Measurements from ENCODE around the gene CCDC69. TPM values are rescaled to one million over a fixed set of nuclear protein-coding genes. Genes with fewer than 3 reads are reported as not detected.
A peak's percentile ranks its signal among the peaks of the same experiment; 100 is the strongest.

Gene CCDC69
- total RNA-seq, 4 donors from 2014 or later = 204 to 317 (median 256) TPM

- 38% methylated on average over 1 of the region's 1 CpG; no CpG with 5 or more reads in 1 of the 2 donors for WGBS, 2 donors (ENCODE audit: low coverage in 1 of 2)
- Histone ChIP-seq H3K4me3 (no peak overlapping the region), H3K9me3 (no peaks in the 10 kb centered on the region), H3K36me3 (peaks cover 5 to 88% of the 10 kb centered on the region in 2 donors), H3K4me1 (no peaks in the 10 kb centered on the region), H3K27ac (no peak overlapping the region), H3K27me3 (no peaks in the 10 kb centered on the region)
- peak; percentile 25 for ATAC-seq
- TF ChIP-seq POLR2A (IDR thresholded peaks at IDR 0.05) (no peak), EP300 (IDR thresholded peaks at IDR 0.05) (no peak), POLR2AphosphoS5 (IDR thresholded peaks at IDR 0.05) (no peak), CTCF (IDR thresholded peaks at IDR 0.05) (no peak)
Measured at GRCh38 chr5:151264113-151264512, 40.2 kb upstream of the CCDC69 start.

- no peak for TF ChIP-seq CTCF (IDR thresholded peaks at IDR 0.05)
- no peak for TF ChIP-seq EP300 (IDR thresholded peaks at IDR 0.05)
- TF ChIP-seq POLR2A (IDR thresholded peaks at IDR 0.05) = no peak
- TF ChIP-seq POLR2AphosphoS5 (IDR thresholded peaks at IDR 0.05) = no peak
- peaks cover 0 to 9% (median 0%) of the 10 kb centered on the region in 3 donors for H3K4me1 ChIP-seq
- 84 to 100% methylated on average over 2 to 3 of the region's 3 CpGs for WGBS, 2 donors (ENCODE audit: low coverage in 1 of 2)
Measured at GRCh38 chr5:151262532-151262931, 38.6 kb upstream of the CCDC69 start.

GRCh38 chr5:151259931-151260330 is 36.0 kb upstream of the CCDC69 start:
- H3K27me3 ChIP-seq = no peaks in the 10 kb centered on the region
- WGBS, 2 donors (ENCODE audit: low coverage in 1 of 2) = 82 to 83% methylated on average over 3 of the region's 4 CpGs

More at GRCh38 chr5:151262532-151262931, 38.6 kb upstream of the CCDC69 start:
- H3K27me3 ChIP-seq = no peaks in the 10 kb centered on the region
- H3K27ac ChIP-seq = no peak overlapping the region
- no peaks in the 10 kb centered on the region for H3K9me3 ChIP-seq
- H3K36me3 ChIP-seq = peaks cover 5 to 72% of the 10 kb centered on the region in 2 donors
- H3K4me3 ChIP-seq = no peak overlapping the region
- ATAC-seq = no peak

GRCh38 chr5:151258816-151259215 is 34.9 kb upstream of the CCDC69 start:
- no peak overlapping the region for H3K4me3 ChIP-seq
- no peak for ATAC-seq
- no peak overlapping the region for H3K27ac ChIP-seq
- peaks cover 0 to 40% (median 8%) of the 10 kb centered on the region in 3 donors for H3K4me1 ChIP-seq
- H3K27me3 ChIP-seq = no peaks in the 10 kb centered on the region
- H3K9me3 ChIP-seq = no peaks in the 10 kb centered on the region
- H3K36me3 ChIP-seq = peaks cover 0 to 45% of the 10 kb centered on the region in 2 donors
- WGBS, 2 donors (ENCODE audit: low coverage in 1 of 2) = 20 to 83% methylated on average over 1 of the region's 1 CpG
- TF ChIP-seq POLR2A (IDR thresholded peaks at IDR 0.05) = no peak

More at GRCh38 chr5:151259931-151260330, 36.0 kb upstream of the CCDC69 start:
- H3K4me1 ChIP-seq = peaks cover 0 to 29% (median 0%) of the 10 kb centered on the region in 3 donors
- no peak overlapping the region for H3K27ac ChIP-seq
- H3K4me3 ChIP-seq = no peak overlapping the region
- no peak for ATAC-seq
- no peaks in the 10 kb centered on the region for H3K9me3 ChIP-seq
- TF ChIP-seq POLR2AphosphoS5 (IDR thresholded peaks at IDR 0.05) (no peak), EP300 (IDR thresholded peaks at IDR 0.05) (no peak), CTCF (IDR thresholded peaks at IDR 0.05) (no peak), POLR2A (IDR thresholded peaks at IDR 0.05) (no peak)
- peaks cover 0 to 50% of the 10 kb centered on the region in 2 donors for H3K36me3 ChIP-seq

- Histone ChIP-seq H3K4me1 (peaks cover 0 to 46% (median 13%) of the 10 kb centered on the region in 3 donors), H3K27me3 (no peaks in the 10 kb centered on the region), H3K9me3 (no peaks in the 10 kb centered on the region), H3K36me3 (peaks cover 0 to 39% of the 10 kb centered on the region in 2 donors), H3K4me3 (no peak overlapping the region), H3K27ac (no peak overlapping the region)
- ATAC-seq = peak; percentile 46
- TF ChIP-seq POLR2AphosphoS5 (IDR thresholded peaks at IDR 0.05) (no peak), CTCF (IDR thresholded peaks at IDR 0.05) (no peak), EP300 (IDR thresholded peaks at IDR 0.05) (no peak), POLR2A (IDR thresholded peaks at IDR 0.05) (no peak)
- WGBS, 2 donors (ENCODE audit: low coverage in 1 of 2) = 96% methylated on average over 5 of the region's 7 CpGs; no CpG with 5 or more reads in 1 of the 2 donors
Measured at GRCh38 chr5:151258201-151258611, 34.3 kb upstream of the CCDC69 start.
